LNCaP clone FGC (cell line): ENCODE measurements around the gene MRPL34.

ENCODE experiments used
- DNase-seq: peaks from one replicate; pipeline ENCODE4 v3.0.0-alpha.2; 2011; ENCODE audit warnings: low read depth
- H3K4me3 ChIP-seq: 2 replicates; pipeline ENCODE4 v1.5.1; 2011; ENCODE audit warnings: mild to moderate bottlenecking, low read depth, low read length, control low read depth
- TF ChIP-seq, protein P1 (sequence below): IDR thresholded peaks from 2 replicates; pipeline ENCODE4 v1.5.1; 2012; ENCODE audit warnings: mild to moderate bottlenecking; ENCODE audit not compliant: control insufficient read depth, insufficient read depth; ENCODE audit errors: extremely low read depth

Gene MRPL34

DNA sequence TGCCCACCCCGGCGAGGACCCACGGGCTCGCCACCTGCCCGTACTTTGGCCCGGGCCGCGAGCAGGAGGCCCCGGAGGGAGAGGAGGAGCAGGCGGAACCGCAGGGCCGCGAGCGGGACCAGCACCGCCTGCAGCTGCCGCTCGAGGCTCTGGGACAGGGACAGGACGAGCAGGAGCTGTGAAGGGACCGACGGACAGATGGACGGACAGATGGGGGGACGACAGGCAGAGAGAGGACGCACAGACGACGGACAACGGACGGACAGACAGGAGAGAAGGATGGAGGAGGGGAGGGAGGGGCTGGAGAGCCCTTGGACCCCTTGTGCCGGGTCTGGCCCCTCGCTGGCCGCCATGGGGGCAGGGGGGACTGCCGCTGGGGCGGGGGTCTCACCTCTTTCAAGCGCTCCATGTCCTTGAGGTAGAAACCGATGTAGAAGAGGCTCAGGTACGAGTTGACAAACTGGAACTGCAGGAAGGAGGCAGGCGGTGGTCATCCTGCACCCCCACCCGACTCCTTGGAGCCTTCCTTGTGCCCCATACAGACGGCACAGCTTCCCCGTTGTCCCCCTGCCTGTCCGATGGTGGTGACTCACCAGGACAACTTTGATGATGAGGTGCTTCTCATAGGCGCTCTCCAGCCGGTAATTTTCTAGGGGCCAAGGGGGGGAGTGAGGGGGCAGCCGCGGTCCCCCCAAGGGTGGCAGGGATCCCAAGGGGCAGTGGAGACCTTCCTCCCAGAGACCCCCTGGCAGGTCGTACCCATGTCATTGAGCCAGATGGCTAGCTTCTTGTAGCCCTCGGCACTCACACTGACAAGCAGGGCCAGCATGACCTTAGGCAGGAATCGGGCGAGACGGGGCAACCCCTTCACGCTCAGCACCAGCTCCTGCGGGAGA lies 23.9 kb downstream of the MRPL34 start:
- no peak for DNase-seq

DNA sequence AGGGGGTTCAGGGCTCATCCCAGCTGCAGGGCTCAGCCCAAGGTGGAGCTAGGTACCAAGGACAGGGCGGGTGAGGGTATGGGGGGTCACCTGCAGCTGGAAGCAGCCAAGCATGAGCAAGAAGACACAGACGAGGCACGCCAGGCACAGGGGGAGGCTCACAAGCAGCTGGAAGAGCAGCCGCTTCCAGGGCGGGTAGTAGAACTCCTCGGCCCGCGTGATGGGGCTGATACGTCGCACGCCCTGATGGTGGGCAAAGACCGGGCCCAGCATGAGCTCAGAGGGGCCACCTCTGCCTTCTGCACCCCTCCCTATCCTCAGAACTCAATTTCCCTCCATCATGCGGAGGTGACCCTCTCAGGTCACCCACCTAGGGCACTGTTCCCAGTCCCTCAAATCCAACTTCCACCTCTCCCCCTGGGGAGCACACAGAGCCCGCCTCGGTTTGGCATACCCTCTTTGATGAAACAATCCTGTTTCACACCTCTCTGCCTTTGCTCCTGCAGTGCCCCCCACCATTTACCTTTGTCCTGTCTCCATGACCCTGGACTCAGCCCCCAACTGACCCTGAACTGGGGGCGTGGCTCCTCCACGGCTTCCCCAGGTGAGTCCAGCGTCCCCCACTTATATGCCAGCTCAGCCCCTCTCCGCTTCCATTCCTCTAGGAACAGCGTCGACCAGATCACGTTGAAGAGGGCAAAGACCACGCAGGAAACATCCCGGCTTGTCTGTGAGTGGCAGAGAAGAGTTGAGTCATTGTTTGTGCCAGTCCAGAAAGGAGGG lies 24.8 kb downstream of the MRPL34 start:
- TF ChIP-seq, protein P1, sequence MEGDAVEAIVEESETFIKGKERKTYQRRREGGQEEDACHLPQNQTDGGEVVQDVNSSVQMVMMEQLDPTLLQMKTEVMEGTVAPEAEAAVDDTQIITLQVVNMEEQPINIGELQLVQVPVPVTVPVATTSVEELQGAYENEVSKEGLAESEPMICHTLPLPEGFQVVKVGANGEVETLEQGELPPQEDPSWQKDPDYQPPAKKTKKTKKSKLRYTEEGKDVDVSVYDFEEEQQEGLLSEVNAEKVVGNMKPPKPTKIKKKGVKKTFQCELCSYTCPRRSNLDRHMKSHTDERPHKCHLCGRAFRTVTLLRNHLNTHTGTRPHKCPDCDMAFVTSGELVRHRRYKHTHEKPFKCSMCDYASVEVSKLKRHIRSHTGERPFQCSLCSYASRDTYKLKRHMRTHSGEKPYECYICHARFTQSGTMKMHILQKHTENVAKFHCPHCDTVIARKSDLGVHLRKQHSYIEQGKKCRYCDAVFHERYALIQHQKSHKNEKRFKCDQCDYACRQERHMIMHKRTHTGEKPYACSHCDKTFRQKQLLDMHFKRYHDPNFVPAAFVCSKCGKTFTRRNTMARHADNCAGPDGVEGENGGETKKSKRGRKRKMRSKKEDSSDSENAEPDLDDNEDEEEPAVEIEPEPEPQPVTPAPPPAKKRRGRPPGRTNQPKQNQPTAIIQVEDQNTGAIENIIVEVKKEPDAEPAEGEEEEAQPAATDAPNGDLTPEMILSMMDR, result no peak
- DNase-seq, result no peak
- no peak overlapping the region for H3K4me3 ChIP-seq

More for the DNA sequence above, 23.9 kb downstream of the MRPL34 start:
- no peak overlapping the region for H3K4me3 ChIP-seq
- TF ChIP-seq, protein P1, result no peak

- no peak for DNase-seq
- TF ChIP-seq, protein P1, result no peak
- H3K4me3 ChIP-seq, result no peak overlapping the region
Measured at GRCh38 chr19:17331045-17331558, 25.4 kb downstream of the MRPL34 start.

DNA sequence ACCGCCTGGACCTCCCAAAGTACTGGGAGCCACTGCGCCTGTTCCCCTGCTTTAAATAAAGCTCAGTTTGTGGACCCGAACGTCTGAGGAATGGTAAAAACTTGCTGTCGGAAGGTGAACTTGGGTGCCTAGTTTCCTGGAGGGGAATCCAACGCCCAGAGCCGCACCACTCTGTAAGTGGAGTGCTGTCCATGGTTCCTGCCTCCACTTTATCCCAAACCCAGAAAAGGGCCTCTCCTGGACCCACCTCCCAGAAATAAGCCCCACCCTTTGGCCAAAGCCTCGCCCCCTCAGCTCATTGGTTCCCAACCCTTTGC lies 26.6 kb downstream of the MRPL34 start:
- DNase-seq, result no peak
- TF ChIP-seq, protein P1, result no peak
- no peak overlapping the region for H3K4me3 ChIP-seq

DNA sequence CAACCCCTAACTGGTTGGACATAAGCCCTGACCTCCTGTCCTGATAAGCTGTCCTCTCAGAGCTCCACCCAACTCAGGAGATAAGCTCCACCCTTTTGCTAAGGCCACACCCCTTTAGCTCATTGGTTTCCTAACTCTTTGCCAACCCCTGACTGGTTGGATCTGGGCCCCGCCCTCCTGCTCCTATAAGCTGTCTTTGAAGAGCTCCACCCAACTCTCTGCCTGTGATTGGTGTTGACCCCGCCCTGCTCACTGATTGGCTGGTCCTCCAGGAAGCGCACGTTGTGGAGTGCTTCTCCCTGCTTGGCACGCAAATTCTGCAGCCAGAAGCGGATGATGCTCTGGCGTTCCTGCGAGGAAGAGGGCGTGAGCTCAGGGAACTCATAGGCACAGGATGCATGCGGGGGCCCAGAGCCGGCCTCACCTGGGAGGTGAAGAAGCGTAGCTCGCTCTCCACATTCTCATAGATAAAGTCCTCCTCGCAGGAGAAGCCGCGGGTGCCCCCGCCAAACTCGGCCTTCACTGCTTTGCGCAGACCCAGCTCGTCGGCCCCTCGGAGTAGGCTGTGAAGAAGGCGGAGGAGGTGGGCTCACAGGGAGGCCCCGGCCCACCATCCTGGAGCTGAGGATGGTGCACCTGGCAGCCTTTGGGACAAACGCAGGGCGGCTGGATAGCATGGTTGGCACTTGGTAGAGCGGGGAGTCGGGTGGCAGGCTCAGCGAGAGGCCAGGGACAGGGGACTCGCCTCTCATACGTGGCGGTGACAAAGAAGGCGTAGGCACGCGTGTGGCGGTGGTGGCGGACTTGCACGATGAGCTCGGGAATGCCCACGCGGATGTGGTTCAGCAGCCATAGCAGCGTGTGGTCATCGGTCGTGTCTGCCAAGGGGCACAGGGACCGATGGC lies 27.3 kb downstream of the MRPL34 start:
- H3K4me3 ChIP-seq, result no peak overlapping the region
- peak; percentile 63 for DNase-seq
- TF ChIP-seq, protein P1, result no peak

DNA sequence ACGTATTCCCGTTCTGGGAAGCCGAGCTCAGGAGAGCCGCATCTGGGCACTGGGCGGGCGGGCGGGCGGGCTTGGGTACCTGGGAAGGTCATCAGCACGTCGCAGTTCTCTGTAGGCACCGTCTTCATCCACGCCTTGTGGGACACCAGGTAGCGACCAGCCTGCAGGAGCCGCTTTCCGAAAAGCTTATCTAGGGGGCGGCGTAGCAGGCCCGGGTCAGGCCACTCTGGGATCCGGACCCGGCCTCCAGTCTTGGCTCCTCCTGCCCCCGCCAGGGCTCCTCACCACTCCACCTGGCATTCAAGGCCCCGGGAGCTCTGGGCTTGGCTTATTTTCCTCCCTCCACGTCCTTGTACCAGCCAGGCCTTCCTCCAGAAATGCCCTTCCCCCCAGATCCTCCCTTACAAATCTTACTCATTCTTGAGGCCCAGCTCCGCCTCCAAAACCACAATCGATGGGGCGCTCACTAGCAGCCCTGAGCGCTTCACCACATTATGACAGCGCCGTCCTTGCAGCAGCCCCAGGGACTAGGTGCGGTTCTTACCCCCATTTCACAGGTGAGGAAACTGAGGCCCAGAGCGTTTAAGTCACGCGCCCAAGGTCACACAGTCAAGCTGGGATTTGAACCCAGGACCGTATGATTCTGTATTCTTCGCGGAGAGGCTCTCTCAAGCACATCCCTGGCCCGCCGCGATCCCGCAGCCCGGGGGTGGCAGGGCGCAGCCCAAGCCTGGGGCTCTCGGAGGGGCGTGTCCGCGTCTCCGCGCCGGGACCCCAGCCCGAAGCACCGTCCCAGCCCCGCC lies 28.1 kb downstream of the MRPL34 start:
- DNase-seq, result no peak
- TF ChIP-seq, protein P1, result no peak

More for the DNA sequence above, 28.1 kb downstream of the MRPL34 start:
- peak overlapping the region; percentile 75 for H3K4me3 ChIP-seq
